Ectodermal cell (in vitro differentiated cells): Measurements from ENCODE around the gene SRGAP2.
"Not testable (repeated sequence)": the region's sequence is repeated elsewhere in the genome, so short reads cannot be mapped to it uniquely, and the experiment has no call there.

Experiments
- H3K27ac ChIP-seq: 2 replicates; pipeline ENCODE4 v1.7.0; 2013; ENCODE audit warnings: mild to moderate bottlenecking, low read depth, low read length; ENCODE audit not compliant: insufficient read depth, poor library complexity, severe bottlenecking
- H3K27me3 ChIP-seq: 2 replicates; pipeline ENCODE4 v1.7.0; 2013; ENCODE audit warnings: mild to moderate bottlenecking, low read length; ENCODE audit not compliant: insufficient read depth, control insufficient read depth, poor library complexity, severe bottlenecking
- H3K36me3 ChIP-seq: one replicate; pipeline ENCODE4 v1.7.0; 2013; ENCODE audit warnings: low read length; ENCODE audit not compliant: control insufficient read depth, insufficient read depth
- H3K4me1 ChIP-seq: one replicate; pipeline ENCODE4 v1.7.0; 2013; ENCODE audit warnings: low read length; ENCODE audit not compliant: control insufficient read depth, insufficient read depth
- H3K4me3 ChIP-seq: 2 replicates; pipeline ENCODE4 v1.7.0; 2013; ENCODE audit warnings: low read depth, low read length, control low read depth; ENCODE audit not compliant: insufficient read depth
- H3K9me3 ChIP-seq: 2 replicates; pipeline ENCODE4 v1.7.0; 2013; ENCODE audit warnings: mild to moderate bottlenecking, low read length, moderate library complexity; ENCODE audit not compliant: control insufficient read depth
- WGBS, 2 experiments: methylation state at CpG; one replicate each; pipeline ENCODE4 v1.1.7; 2013; ENCODE audit warnings: missing lambda C conversion rate in 2 of 2; 5-methylcytosine and 5-hydroxymethylcytosine counted together

Gene SRGAP2

DNA sequence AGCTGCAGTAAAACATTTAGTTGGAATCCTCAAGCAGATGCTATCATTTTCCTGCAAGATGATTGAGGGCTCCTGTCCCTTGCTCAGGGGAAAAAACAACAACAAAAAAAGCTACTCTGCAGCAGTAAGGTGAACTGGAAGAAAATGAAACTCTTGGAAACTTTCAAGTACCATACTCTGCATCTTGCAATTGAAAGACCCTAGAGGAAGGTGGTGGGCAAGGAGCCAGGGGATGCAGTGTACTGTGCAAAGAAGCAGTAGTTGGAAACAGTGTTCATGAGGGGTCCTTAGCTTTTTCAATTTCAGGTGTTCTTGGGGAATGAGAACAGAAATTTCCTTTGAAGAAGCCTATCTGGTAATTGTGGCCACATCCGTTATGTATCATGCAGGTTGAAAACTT is 7.5 kb downstream of the SRGAP2 start:
- WGBS, 2 experiments: no CpG with 5 or more reads among the region's 1 CpG
- not testable (repeated sequence) for H3K36me3 ChIP-seq, H3K4me3 ChIP-seq, H3K4me1 ChIP-seq, H3K9me3 ChIP-seq, H3K27ac ChIP-seq, H3K27me3 ChIP-seq

DNA sequence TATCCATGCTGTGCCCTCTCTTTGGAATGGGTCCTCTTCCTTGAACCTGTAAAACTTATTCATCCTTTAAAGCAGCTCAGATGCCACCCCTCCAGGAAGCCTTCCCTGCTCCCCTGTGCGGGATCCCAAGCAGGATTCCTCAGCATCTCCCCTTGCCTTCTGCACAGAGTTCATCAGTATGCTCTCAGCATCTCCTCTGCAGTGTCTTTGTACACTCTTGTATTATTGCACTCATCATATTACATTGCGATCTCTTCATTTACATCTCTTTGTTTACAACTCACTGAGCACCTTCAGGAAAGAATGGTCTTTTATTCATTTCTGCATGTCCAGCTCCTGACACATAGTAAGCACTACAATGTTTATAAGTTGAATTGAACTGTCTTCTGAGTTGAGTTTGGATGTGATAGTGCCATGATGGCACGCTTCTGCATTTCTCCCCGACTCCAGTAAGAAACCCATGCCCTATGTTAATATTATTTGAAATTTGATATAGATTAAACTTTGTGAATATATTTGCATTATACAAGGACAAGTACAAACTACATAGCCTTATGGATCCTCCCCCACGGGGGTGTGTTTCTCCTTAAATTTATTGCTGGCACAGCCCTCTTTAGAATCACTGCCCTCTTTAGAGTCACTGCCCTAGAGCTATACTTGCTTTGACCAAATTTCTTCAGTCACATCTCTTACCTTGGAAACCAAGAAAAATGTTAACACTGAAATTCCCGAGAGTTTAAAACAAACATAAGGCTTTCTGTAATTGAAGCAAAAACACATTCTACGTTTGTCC is 12.5 kb downstream of the SRGAP2 start:
- H3K27me3 ChIP-seq, H3K27ac ChIP-seq, H3K4me3 ChIP-seq, H3K9me3 ChIP-seq, H3K4me1 ChIP-seq, H3K36me3 ChIP-seq: not testable (repeated sequence)
- WGBS, 2 experiments: 91 to 100% methylated on average over 2 to 3 of the region's 7 CpGs

DNA sequence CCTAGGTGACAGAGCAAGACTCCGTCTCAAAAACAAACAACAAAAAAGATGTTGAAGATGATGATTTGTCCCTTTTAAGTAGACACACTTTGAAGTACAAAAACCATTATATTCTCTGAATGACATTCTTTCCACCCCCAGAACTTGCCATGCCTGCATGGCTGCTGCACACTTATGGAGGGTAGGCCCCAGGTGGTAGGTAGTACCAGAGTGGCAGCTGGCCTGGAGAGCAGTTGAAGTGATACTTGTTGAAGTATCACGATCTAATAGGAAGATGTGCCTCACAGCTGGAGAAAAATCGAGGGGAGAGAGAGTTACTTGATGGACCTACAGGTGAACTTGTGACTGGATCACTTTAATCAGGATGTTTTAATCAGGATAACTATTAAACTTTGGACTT is 14.9 kb downstream of the SRGAP2 start:
- WGBS, 2 experiments: 100% methylated on average over 2 of the region's 3 CpGs
- H3K4me1 ChIP-seq, H3K27ac ChIP-seq, H3K36me3 ChIP-seq, H3K4me3 ChIP-seq, H3K9me3 ChIP-seq, H3K27me3 ChIP-seq: not testable (repeated sequence)

DNA sequence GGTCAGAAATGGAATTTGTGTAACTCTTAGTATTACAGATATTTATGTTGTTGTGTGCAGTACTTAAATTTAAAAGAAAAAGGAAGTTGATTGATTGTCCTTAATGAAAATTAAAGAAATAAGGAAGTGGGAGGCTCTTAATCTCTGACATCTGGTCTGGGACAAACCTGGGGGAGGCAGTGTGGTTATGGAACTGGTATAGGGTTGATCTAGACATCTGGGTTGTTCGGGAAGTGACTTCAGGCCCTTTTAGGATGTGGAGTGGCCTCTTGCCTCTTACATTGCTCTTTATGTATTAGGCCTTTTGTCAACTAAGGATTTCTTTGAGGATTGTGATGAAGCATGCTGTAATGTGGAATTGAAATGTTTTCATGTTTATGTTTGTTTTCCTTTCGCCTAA is 15.4 kb downstream of the SRGAP2 start:
- H3K4me3 ChIP-seq, H3K4me1 ChIP-seq, H3K27ac ChIP-seq, H3K27me3 ChIP-seq, H3K36me3 ChIP-seq, H3K9me3 ChIP-seq: not testable (repeated sequence)
- WGBS, 2 experiments: no CpG with 5 or more reads among the region's 2 CpGs

DNA sequence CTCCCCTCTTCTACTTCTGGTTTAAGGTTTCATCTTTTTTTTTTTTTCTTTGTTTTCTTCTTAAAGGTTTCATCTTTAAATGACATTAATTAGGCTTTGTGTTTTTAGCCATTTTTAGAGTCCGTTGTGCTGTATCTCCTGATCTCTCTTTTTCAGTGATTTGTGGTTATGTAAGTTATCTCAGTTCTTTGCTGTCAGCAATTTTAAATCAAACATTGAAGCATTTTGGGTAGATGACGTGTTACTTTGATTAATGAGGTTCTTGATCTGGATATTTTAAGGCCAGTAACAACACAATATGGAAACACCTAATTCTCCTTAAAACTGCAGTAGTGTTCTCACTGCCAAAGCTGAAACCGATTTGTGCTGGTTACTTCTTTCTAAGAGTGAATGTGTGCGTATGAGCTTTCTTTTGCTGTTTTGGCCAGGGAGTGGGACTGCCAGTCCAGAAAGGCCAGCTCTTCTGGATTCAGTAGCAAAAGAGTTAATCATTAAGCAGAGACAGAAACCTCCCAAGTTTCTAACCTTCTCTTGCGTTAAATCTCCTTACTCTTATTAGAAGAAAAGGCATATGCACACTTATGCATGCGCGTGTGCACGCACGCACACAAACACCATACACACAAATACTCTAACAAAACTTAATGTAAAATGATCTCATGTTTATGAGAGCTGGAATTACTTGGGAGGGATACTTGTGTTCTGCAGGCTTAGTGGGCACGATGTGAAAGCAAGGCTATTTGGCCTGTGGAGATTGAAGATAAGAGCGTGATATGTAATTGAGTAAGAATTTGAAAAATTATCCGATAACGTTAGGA is 16.4 kb downstream of the SRGAP2 start:
- H3K9me3 ChIP-seq, H3K27ac ChIP-seq, H3K36me3 ChIP-seq, H3K4me1 ChIP-seq, H3K4me3 ChIP-seq, H3K27me3 ChIP-seq: not testable (repeated sequence)
- WGBS, 2 experiments: 93 to 100% methylated on average over 2 to 3 of the region's 13 CpGs

DNA sequence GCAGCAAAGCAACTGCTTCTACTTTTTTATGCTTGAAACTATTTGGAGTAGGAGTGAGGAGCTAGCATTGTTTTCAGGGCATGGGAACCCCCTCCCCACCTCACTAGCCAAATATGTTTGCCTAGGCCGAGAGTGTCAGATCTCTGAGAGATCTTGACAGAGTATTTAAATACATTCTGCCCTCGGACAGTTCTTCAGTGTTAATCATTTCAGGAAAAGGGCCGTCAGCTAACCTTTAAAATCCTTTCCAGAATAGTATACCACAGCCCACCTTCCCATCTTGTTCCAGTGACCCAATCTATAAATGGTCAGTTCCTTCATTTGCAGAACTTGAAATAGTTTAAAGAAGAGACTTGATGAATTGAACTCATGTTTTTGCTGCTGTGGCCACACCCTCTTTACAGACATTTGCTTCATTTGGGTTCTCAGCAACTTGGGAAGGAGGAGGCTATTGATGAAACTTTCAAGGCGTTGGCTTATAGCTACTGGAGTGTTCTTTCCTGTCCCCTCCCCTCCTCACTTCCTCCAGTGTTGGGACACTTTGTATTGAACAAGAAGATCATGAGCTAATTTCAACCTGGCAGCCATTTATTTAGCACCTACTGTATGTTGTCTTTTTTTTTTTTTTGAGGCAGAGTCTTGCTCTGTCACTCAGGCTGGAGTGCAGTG is 17.1 kb downstream of the SRGAP2 start:
- H3K4me1 ChIP-seq, H3K36me3 ChIP-seq, H3K4me3 ChIP-seq, H3K27me3 ChIP-seq, H3K9me3 ChIP-seq, H3K27ac ChIP-seq: not testable (repeated sequence)
- 82 to 90% methylated on average over 2 to 3 of the region's 4 CpGs for WGBS, 2 experiments

DNA sequence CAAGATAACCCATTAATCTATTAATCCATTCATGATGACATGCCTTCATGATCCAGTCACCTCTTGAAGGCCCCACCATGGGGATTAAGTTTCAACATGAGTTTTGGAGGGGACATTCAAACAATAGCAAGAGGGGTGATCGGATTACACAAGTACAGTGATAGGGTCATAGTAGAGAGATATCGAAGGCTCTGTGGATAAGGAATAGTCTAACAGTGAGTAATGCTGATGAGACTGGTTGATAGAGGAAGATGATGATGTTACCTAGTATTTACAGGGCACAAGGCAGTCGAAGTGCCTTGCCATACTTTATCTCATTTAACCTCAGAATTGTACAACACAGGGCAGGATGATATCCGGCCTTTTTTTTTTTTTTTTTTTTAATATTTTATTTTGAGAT is 18.2 kb downstream of the SRGAP2 start:
- WGBS, 2 experiments: no CpG with 5 or more reads among the region's 4 CpGs
- H3K4me1 ChIP-seq, H3K36me3 ChIP-seq, H3K27ac ChIP-seq, H3K4me3 ChIP-seq, H3K27me3 ChIP-seq, H3K9me3 ChIP-seq: not testable (repeated sequence)

DNA sequence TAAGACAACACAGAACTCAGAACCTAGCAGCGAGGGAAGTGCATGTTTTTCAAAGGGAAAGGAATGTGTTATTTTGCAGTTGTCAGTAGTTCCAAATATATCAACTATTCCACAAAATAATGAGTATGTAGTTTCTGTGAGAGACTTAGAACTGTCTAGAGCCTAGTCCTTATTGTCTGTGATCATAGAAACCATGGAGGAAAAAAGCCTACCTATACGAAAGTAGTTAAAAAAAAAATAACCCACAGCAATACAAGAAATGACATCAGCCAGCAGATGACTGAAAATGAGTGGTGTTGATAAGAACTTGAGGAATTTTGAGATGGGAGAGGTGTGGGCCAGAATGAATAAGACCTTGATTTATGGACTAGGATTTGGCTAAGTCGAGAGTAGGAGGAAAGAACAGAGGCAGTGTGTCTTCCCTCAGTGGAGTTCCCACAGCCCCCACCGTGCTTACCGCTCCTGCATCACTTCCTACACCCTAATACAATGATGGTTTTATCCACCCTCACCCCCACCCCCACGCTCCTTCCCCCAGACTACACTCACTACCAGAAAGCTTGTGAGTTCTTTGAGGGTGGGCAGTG is 20.9 kb downstream of the SRGAP2 start:
- not testable (repeated sequence) for H3K27me3 ChIP-seq, H3K36me3 ChIP-seq, H3K27ac ChIP-seq, H3K9me3 ChIP-seq, H3K4me3 ChIP-seq, H3K4me1 ChIP-seq
- WGBS, 2 experiments: no CpG with 5 or more reads among the region's 6 CpGs

DNA sequence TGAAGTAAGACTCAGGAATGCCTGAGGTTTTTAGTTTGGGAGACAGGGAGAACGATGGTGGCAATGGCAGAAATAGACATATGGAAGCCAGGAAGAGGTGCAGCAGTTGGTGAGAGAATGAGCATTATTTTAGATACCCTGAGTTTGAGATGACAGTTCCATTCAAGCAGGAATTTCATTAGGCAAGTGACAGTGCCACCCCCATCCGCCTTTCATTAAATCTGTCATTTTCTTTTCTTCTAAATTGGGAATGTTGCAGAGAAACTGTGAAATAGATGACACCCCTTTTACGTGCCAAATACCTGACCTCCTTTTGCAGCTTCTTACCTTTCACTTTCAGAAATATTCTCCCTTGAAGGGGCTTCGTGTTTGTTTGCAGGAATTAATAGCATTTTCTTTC is 22.0 kb downstream of the SRGAP2 start:
- not testable (repeated sequence) for H3K27ac ChIP-seq, H3K4me3 ChIP-seq, H3K9me3 ChIP-seq, H3K36me3 ChIP-seq, H3K27me3 ChIP-seq, H3K4me1 ChIP-seq
- WGBS, 2 experiments: 80 to 85% methylated on average over 1 to 2 of the region's 4 CpGs

DNA sequence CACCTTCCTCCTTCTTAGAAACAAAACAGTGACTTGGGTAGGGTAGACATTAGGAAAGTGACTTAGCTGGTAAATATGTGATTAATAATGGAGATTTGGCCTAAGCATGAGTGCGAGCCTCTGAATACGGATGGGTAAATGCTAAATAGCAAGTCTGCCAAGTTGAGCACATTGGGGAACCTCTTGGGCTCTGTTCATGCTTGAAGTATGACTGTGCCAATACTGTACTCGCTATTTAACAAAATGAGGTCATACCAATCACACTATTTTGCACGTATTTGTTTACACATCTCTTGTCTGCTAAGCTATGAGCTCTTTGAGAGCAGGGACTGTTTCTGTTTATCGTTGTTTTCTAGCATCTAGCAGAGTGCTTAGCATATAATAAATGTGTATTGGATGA is 23.5 kb downstream of the SRGAP2 start:
- not testable (repeated sequence) for H3K4me3 ChIP-seq, H3K4me1 ChIP-seq, H3K27ac ChIP-seq, H3K27me3 ChIP-seq, H3K9me3 ChIP-seq, H3K36me3 ChIP-seq
- WGBS, 2 experiments: 91 to 100% methylated on average over 2 of the region's 5 CpGs
